ENCODE data around the gene CPA2. TPM values are rescaled to one million over a fixed set of nuclear protein-coding genes. Genes with fewer than 3 reads are reported as not detected.

CPA2 gene
- total RNA-seq, 1 experiment from 2014 or later, result not detected

DNA sequence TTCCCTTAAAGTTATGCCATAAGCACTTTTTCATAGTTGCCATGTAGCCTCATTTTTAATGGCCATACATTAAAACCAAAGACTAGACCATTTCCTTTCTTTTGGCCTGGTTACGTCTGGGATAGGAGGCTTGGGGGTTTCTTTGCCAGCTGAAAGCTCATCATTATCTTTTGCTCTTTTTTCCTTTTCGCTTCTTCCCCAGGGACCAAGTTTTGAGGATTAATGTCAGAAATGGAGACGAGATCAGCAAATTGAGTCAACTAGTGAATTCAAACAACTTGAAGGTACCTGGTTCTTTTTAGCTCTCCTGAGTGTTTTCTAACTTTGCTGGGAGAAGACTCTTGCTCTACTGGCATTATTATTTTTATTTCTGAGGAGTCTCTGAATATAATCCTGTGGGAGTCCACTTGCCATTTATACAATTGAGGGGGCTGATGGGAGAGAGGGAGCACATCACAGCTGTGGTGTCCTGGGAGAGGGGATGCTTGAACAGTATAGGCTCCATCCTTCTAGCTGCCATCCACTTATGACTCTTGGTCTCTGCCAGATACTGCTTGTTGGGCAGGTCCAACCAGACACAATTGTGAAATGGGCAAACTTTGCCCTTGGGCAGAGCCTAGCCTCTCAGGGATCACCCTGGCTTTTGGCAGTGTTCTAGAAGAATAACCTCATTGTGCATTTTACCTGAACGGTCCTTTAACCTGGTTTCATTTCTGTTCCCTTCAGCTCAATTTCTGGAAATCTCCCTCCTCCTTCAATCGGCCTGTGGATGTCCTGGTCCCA, 32.1 kb downstream of the CPA2 start:
- ChIA-PET POLR2A (interaction anchor here (0.8 kb wide), 1 partner anchor 57 kb away, joined by 3 read pairs; no protein-coding TSS in a partner anchor), CTCF (no interaction called here)
- Mint-ChIP-seq H3K36me3 (ENCODE audit: insufficient read depth, unreplicated experiment) (peaks cover 3% of the 10 kb centered on the region), H3K4me1 (ENCODE audit: insufficient read depth, unreplicated experiment) (peaks cover 13% of the 10 kb centered on the region), H3K9me3 (ENCODE audit: unreplicated experiment) (no peaks in the 10 kb centered on the region), H3K27ac (ENCODE audit: low read depth, unreplicated experiment) (no peak overlapping the region), H3K4me3 (ENCODE audit: unreplicated experiment) (no peak overlapping the region), H3K27me3 (ENCODE audit: insufficient read depth, unreplicated experiment) (no peaks in the 10 kb centered on the region)
- DNase-seq (ENCODE audit: unreplicated experiment), result peak; percentile 32
- BruUV-seq (replicated peaks), result no TSS peak
- TF ChIP-seq, protein P1, sequence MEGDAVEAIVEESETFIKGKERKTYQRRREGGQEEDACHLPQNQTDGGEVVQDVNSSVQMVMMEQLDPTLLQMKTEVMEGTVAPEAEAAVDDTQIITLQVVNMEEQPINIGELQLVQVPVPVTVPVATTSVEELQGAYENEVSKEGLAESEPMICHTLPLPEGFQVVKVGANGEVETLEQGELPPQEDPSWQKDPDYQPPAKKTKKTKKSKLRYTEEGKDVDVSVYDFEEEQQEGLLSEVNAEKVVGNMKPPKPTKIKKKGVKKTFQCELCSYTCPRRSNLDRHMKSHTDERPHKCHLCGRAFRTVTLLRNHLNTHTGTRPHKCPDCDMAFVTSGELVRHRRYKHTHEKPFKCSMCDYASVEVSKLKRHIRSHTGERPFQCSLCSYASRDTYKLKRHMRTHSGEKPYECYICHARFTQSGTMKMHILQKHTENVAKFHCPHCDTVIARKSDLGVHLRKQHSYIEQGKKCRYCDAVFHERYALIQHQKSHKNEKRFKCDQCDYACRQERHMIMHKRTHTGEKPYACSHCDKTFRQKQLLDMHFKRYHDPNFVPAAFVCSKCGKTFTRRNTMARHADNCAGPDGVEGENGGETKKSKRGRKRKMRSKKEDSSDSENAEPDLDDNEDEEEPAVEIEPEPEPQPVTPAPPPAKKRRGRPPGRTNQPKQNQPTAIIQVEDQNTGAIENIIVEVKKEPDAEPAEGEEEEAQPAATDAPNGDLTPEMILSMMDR (IDR thresholded peaks at IDR 0.05; ENCODE audit: unreplicated experiment), result no peak
- intact Hi-C loops (cut with micrococcal nuclease), result no loop called here

DNA sequence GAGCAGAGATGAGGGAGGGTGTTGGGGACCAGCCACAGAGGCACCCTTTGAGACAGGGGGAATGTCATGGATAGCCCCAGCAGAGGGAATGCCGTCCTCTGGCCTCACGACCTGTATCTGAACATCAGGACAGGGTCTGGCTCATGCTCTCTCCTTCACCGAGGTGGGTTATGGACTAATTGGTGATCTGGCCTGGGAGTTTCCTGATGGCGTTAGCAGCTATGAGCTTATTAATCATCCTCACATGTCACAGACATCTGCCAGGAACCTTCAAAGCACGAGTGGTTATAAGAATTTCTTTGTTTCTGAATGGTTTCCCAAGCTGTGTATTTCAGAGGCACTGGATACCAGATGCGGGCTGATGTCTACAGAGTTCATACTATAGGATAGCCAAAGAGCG, 33.2 kb downstream of the CPA2 start:
- Mint-ChIP-seq H3K36me3 (ENCODE audit: insufficient read depth, unreplicated experiment) (no peaks in the 10 kb centered on the region), H3K27me3 (ENCODE audit: insufficient read depth, unreplicated experiment) (no peaks in the 10 kb centered on the region), H3K27ac (ENCODE audit: low read depth, unreplicated experiment) (no peak overlapping the region), H3K9me3 (ENCODE audit: unreplicated experiment) (no peaks in the 10 kb centered on the region), H3K4me3 (ENCODE audit: unreplicated experiment) (no peak overlapping the region), H3K4me1 (ENCODE audit: insufficient read depth, unreplicated experiment) (peaks cover 4% of the 10 kb centered on the region)
- DNase-seq (ENCODE audit: unreplicated experiment), result no peak
- BruUV-seq (replicated peaks), result no TSS peak
- ChIA-PET POLR2A (no interaction called here), CTCF (interaction anchor here (0.9 kb wide), 1 partner anchor 21 kb away, joined by 3 read pairs; no protein-coding TSS in a partner anchor)
- intact Hi-C loops (cut with micrococcal nuclease), result no loop called here
- TF ChIP-seq, protein P1 (IDR thresholded peaks at IDR 0.05; ENCODE audit: unreplicated experiment), result no peak

DNA sequence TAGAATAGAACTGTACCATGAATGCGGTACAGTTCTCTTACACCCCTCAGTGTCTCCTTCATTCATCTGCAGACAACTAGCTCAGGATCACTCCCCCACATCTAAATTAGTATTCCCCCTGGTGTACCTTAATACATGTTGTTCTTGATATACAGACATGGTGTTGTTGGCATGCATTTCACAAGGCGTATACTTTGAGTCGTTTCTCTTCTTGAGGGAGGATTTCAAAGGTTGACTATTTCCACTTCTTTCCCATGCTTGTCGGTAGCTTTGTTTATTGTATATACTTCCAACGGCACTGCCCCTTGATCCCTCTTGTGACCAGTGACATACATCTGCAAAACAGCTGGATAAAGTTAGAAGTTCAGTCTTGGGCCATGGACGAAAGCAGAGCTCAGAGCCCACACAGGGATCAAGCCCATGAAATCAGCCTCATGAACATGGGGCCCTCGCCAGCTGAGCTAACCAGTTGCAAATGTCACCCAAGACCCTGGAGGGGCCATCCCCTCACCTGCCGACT, 34.9 kb downstream of the CPA2 start:
- H3K4me1 Mint-ChIP-seq (ENCODE audit: insufficient read depth, unreplicated experiment), result no peaks in the 10 kb centered on the region
- no peaks in the 10 kb centered on the region for H3K36me3 Mint-ChIP-seq (ENCODE audit: insufficient read depth, unreplicated experiment)
- H3K4me3 Mint-ChIP-seq (ENCODE audit: unreplicated experiment), result no peak overlapping the region
- no peaks in the 10 kb centered on the region for H3K9me3 Mint-ChIP-seq (ENCODE audit: unreplicated experiment)
- no peaks in the 10 kb centered on the region for H3K27me3 Mint-ChIP-seq (ENCODE audit: insufficient read depth, unreplicated experiment)
- ChIA-PET CTCF (interaction anchor here (1.0 kb wide), 1 partner anchor 28 kb away, joined by 3 read pairs; no protein-coding TSS in a partner anchor), POLR2A (no interaction called here)
- BruUV-seq (replicated peaks), result no TSS peak
- intact Hi-C loops (cut with micrococcal nuclease), result no loop called here
- no peak overlapping the region for H3K27ac Mint-ChIP-seq (ENCODE audit: low read depth, unreplicated experiment)
- DNase-seq (ENCODE audit: unreplicated experiment), result no peak
- TF ChIP-seq, protein P1 (IDR thresholded peaks at IDR 0.05; ENCODE audit: unreplicated experiment), result no peak

DNA sequence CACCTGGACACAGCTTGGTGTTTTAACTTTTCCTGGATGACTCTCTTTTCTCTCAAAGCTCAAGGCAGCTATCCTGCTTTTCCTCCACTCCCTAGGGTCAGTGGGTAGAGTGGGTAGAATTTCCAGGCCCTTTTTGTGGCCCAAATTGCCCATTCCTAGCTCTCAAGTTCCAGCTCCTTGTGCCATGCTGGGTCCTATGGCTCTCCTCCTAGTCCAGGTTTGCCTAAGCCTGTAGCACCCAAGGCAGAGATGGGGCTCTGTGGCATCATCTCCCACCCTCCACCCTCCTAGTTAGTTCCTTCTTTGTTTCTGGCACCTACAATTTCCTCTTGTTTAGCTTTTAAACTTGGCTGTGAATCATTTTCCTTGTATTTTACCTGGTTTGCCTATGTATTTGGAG, 36.0 kb downstream of the CPA2 start:
- TF ChIP-seq, protein P1 (IDR thresholded peaks at IDR 0.05; ENCODE audit: unreplicated experiment), result no peak
- POLR2A ChIA-PET, result interaction anchor here (0.7 kb wide), 1 partner anchor 8 kb away, joined by 4 read pairs; no protein-coding TSS in a partner anchor
- no peak for DNase-seq (ENCODE audit: unreplicated experiment)
- CTCF ChIA-PET, result interaction anchor here (1.0 kb wide), 1 partner anchor 29 kb away, joined by 3 read pairs; no protein-coding TSS in a partner anchor
- Mint-ChIP-seq H3K4me1 (ENCODE audit: insufficient read depth, unreplicated experiment) (no peaks in the 10 kb centered on the region), H3K27me3 (ENCODE audit: insufficient read depth, unreplicated experiment) (no peaks in the 10 kb centered on the region), H3K27ac (ENCODE audit: low read depth, unreplicated experiment) (no peak overlapping the region), H3K36me3 (ENCODE audit: insufficient read depth, unreplicated experiment) (no peaks in the 10 kb centered on the region), H3K4me3 (ENCODE audit: unreplicated experiment) (no peak overlapping the region), H3K9me3 (ENCODE audit: unreplicated experiment) (no peaks in the 10 kb centered on the region)
- no TSS peak for BruUV-seq (replicated peaks)
- intact Hi-C loops (cut with micrococcal nuclease), result no loop called here

All from MCF 10A (cell line).